Activated T-cell treated with anti-CD3 and anti-CD28 coated beads, Interleukin-2, amount 50 U/mL, for 24 hours (primary cell): ENCODE results near the gene ABCA1.
"Not testable (repeated sequence)": the region's sequence is repeated elsewhere in the genome, so short reads cannot be mapped to it uniquely, and the experiment has no call there.

Experiments
- DNase-seq: peaks from one replicate; pipeline ENCODE4 v3.0.0-alpha.2; 2020
- H3K27ac Mint-ChIP-seq: 2 replicates; pipeline ENCODE4 v1.8.0; 2020; ENCODE audit warnings: mild to moderate bottlenecking, mixed read lengths
- H3K27me3 Mint-ChIP-seq: 2 replicates; pipeline ENCODE4 v1.8.0; 2020; ENCODE audit warnings: mixed read lengths
- H3K36me3 Mint-ChIP-seq: 2 replicates; pipeline ENCODE4 v1.8.0; 2020; ENCODE audit warnings: low read depth, mixed read lengths
- H3K4me1 Mint-ChIP-seq: 2 replicates; pipeline ENCODE4 v1.8.0; 2020; ENCODE audit warnings: low read depth, mixed read lengths
- H3K4me3 Mint-ChIP-seq: 2 replicates; pipeline ENCODE4 v1.8.0; 2020; ENCODE audit warnings: mild to moderate bottlenecking, moderate library complexity, mixed read lengths
- H3K9me3 Mint-ChIP-seq: 2 replicates; pipeline ENCODE4 v1.8.0; 2020; ENCODE audit warnings: mixed read lengths

Gene ABCA1

GRCh38 chr9:104779334-104779733 is 148.6 kb downstream of the ABCA1 start:
- H3K4me3 Mint-ChIP-seq = no peak overlapping the region
- H3K36me3 Mint-ChIP-seq = peaks cover 7% of the 10 kb centered on the region
- H3K4me1 Mint-ChIP-seq = no peaks in the 10 kb centered on the region
- DNase-seq = no peak
- H3K27me3 Mint-ChIP-seq = no peaks in the 10 kb centered on the region
- no peaks in the 10 kb centered on the region for H3K9me3 Mint-ChIP-seq
- H3K27ac Mint-ChIP-seq = no peak overlapping the region

GRCh38 chr9:104778802-104779201 is 149.2 kb downstream of the ABCA1 start:
- Mint-ChIP-seq H3K4me3 (no peak overlapping the region), H3K36me3 (peaks cover 1% of the 10 kb centered on the region), H3K27me3 (no peaks in the 10 kb centered on the region), H3K27ac (no peak overlapping the region), H3K4me1 (no peaks in the 10 kb centered on the region), H3K9me3 (no peaks in the 10 kb centered on the region)
- DNase-seq = no peak

GRCh38 chr9:104776797-104777196 is 151.2 kb downstream of the ABCA1 start:
- Mint-ChIP-seq H3K9me3 (no peaks in the 10 kb centered on the region), H3K27me3 (no peaks in the 10 kb centered on the region), H3K36me3 (no peaks in the 10 kb centered on the region), H3K27ac (no peak overlapping the region), H3K4me1 (no peaks in the 10 kb centered on the region), H3K4me3 (no peak overlapping the region)
- no peak for DNase-seq

GRCh38 chr9:104775976-104776375 is 152.0 kb downstream of the ABCA1 start:
- Mint-ChIP-seq H3K27me3 (no peaks in the 10 kb centered on the region), H3K36me3 (no peaks in the 10 kb centered on the region), H3K9me3 (no peaks in the 10 kb centered on the region), H3K4me1 (no peaks in the 10 kb centered on the region), H3K27ac (no peak overlapping the region), H3K4me3 (no peak overlapping the region)
- no peak for DNase-seq

GRCh38 chr9:104775574-104775936 is 152.4 kb downstream of the ABCA1 start:
- H3K4me3 Mint-ChIP-seq = no peak overlapping the region
- H3K27ac Mint-ChIP-seq = no peak overlapping the region
- DNase-seq = no peak
- no peaks in the 10 kb centered on the region for H3K27me3 Mint-ChIP-seq
- H3K4me1 Mint-ChIP-seq = no peaks in the 10 kb centered on the region
- H3K36me3 Mint-ChIP-seq = no peaks in the 10 kb centered on the region
- H3K9me3 Mint-ChIP-seq = no peaks in the 10 kb centered on the region

- H3K4me1 Mint-ChIP-seq = no peaks in the 10 kb centered on the region
- no peak for DNase-seq
- H3K4me3 Mint-ChIP-seq = no peak overlapping the region
- no peaks in the 10 kb centered on the region for H3K36me3 Mint-ChIP-seq
- no peaks in the 10 kb centered on the region for H3K27me3 Mint-ChIP-seq
- no peak overlapping the region for H3K27ac Mint-ChIP-seq
- H3K9me3 Mint-ChIP-seq = no peaks in the 10 kb centered on the region
Observed at GRCh38 chr9:104774831-104775573, 153.0 kb downstream of the ABCA1 start.

GRCh38 chr9:104774132-104774531 is 153.8 kb downstream of the ABCA1 start:
- Mint-ChIP-seq H3K27me3 (no peaks in the 10 kb centered on the region), H3K4me3 (no peak overlapping the region), H3K9me3 (no peaks in the 10 kb centered on the region), H3K4me1 (no peaks in the 10 kb centered on the region), H3K36me3 (no peaks in the 10 kb centered on the region), H3K27ac (no peak overlapping the region)
- no peak for DNase-seq

GRCh38 chr9:104772714-104773510 is 155.0 kb downstream of the ABCA1 start:
- no peaks in the 10 kb centered on the region for H3K27me3 Mint-ChIP-seq
- no peak for DNase-seq
- no peaks in the 10 kb centered on the region for H3K9me3 Mint-ChIP-seq
- no peaks in the 10 kb centered on the region for H3K36me3 Mint-ChIP-seq
- H3K27ac Mint-ChIP-seq = no peak overlapping the region
- H3K4me1 Mint-ChIP-seq = no peaks in the 10 kb centered on the region
- no peak overlapping the region for H3K4me3 Mint-ChIP-seq

GRCh38 chr9:104769655-104770054 is 158.3 kb downstream of the ABCA1 start:
- no peaks in the 10 kb centered on the region for H3K9me3 Mint-ChIP-seq
- H3K27me3 Mint-ChIP-seq = peaks cover 4% of the 10 kb centered on the region
- H3K4me1 Mint-ChIP-seq = peaks cover 3% of the 10 kb centered on the region
- H3K36me3 Mint-ChIP-seq = no peaks in the 10 kb centered on the region
- H3K4me3 Mint-ChIP-seq = no peak overlapping the region
- DNase-seq = no peak
- no peak overlapping the region for H3K27ac Mint-ChIP-seq

- not testable (repeated sequence) for H3K27ac Mint-ChIP-seq
Observed at GRCh38 chr9:104769029-104769428, 158.9 kb downstream of the ABCA1 start.

GRCh38 chr9:104767507-104767906 is 160.4 kb downstream of the ABCA1 start:
- no peak overlapping the region for H3K4me3 Mint-ChIP-seq
- peaks cover 3% of the 10 kb centered on the region for H3K36me3 Mint-ChIP-seq
- no peak overlapping the region for H3K27ac Mint-ChIP-seq
- H3K27me3 Mint-ChIP-seq = peaks cover 11% of the 10 kb centered on the region
- DNase-seq = no peak
- H3K9me3 Mint-ChIP-seq = no peaks in the 10 kb centered on the region
- peaks cover 7% of the 10 kb centered on the region for H3K4me1 Mint-ChIP-seq

More at GRCh38 chr9:104769029-104769428, 158.9 kb downstream of the ABCA1 start:
- not testable (repeated sequence) for DNase-seq, H3K27me3 Mint-ChIP-seq, H3K9me3 Mint-ChIP-seq, H3K36me3 Mint-ChIP-seq, H3K4me3 Mint-ChIP-seq, H3K4me1 Mint-ChIP-seq

- no peaks in the 10 kb centered on the region for H3K9me3 Mint-ChIP-seq
- DNase-seq = no peak
- peaks cover 3% of the 10 kb centered on the region for H3K36me3 Mint-ChIP-seq
- peaks cover 11% of the 10 kb centered on the region for H3K27me3 Mint-ChIP-seq
- H3K4me3 Mint-ChIP-seq = no peak overlapping the region
- peaks cover 7% of the 10 kb centered on the region for H3K4me1 Mint-ChIP-seq
- no peak overlapping the region for H3K27ac Mint-ChIP-seq
Observed at GRCh38 chr9:104766025-104766424, 161.9 kb downstream of the ABCA1 start.

- Mint-ChIP-seq H3K36me3 (peaks cover 6% of the 10 kb centered on the region), H3K27me3 (peaks cover 11% of the 10 kb centered on the region), H3K4me1 (peaks cover 7% of the 10 kb centered on the region), H3K27ac (no peak overlapping the region), H3K4me3 (peak overlapping the region; percentile 85), H3K9me3 (no peaks in the 10 kb centered on the region)
- DNase-seq = no peak
Observed at GRCh38 chr9:104765138-104765537, 162.8 kb downstream of the ABCA1 start.

GRCh38 chr9:104758974-104759373 is 169.0 kb downstream of the ABCA1 start:
- Mint-ChIP-seq H3K36me3 (peaks cover 21% of the 10 kb centered on the region), H3K27ac (no peak overlapping the region), H3K27me3 (peaks cover 7% of the 10 kb centered on the region), H3K9me3 (no peaks in the 10 kb centered on the region), H3K4me1 (peaks cover 4% of the 10 kb centered on the region), H3K4me3 (no peak overlapping the region)
- DNase-seq = no peak

GRCh38 chr9:104750185-104750767 is 177.7 kb downstream of the ABCA1 start:
- Mint-ChIP-seq H3K27me3 (no peaks in the 10 kb centered on the region), H3K36me3 (peaks cover 43% of the 10 kb centered on the region), H3K9me3 (no peaks in the 10 kb centered on the region), H3K4me3 (no peak overlapping the region), H3K4me1 (peaks cover 29% of the 10 kb centered on the region), H3K27ac (no peak overlapping the region)
- no peak for DNase-seq
